H1 (cell line): ENCODE measurements around the gene KCNH1. TPM values are rescaled to one million over a fixed set of nuclear protein-coding genes. Genes with fewer than 3 reads are reported as not detected.

Experiments used
- CHD7 ChIP-seq: fragments of 300-600 bp; sonication (generic); IDR thresholded peaks from 2 replicates; pipeline ENCODE4 v1.7.1; 2012; ENCODE audit warnings: low read length, moderate library complexity, mild to moderate bottlenecking, inconsistent platforms; ENCODE audit not compliant: insufficient replicate concordance
- E2F6 ChIP-seq: IDR thresholded peaks from 2 replicates; pipeline ENCODE4 v1.6.1; 2012; ENCODE audit warnings: inconsistent platforms
- HDAC2 ChIP-seq, 2 experiments: fragments of 300-600 bp in 1 of 2; sonication (generic) in 1 of 2; IDR thresholded peaks; 2 replicates each; pipeline ENCODE4 v1.6.1; 2011 to 2012; ENCODE audit warnings: low read depth in 2 of 2, low read length in 2 of 2, mild to moderate bottlenecking in 2 of 2, moderate library complexity in 2 of 2, borderline replicate concordance in 1 of 2, inconsistent platforms in 1 of 2
- PHF8 ChIP-seq: fragments of 200-600 bp; sonication (generic); conservative IDR thresholded peaks from 2 replicates; pipeline ENCODE4 v1.7.1; 2012; ENCODE audit warnings: low read depth, mild to moderate bottlenecking, inconsistent platforms, low read length, moderate library complexity
- SP1 ChIP-seq: IDR thresholded peaks from 2 replicates; pipeline ENCODE4 v1.6.1; 2011; ENCODE audit warnings: low read depth, low read length
- polyA plus RNA-seq, 7 experiments: library from polyadenylated mRNA; depleted of rRNA in 3 of 7; stranded (reverse) in 5 of 7; unstranded in 2 of 7; fragments of >200 nt in 5 of 7; fragments of 200-250 nt in 2 of 7; gene quantifications; 1 replicate in 5 of 7; 2 replicates in 1 of 7; 4 replicates in 1 of 7; pipeline versions ENCODE4 v1.2.1 to v1.2.3, GENCODE V29; 2011 to 2013; ENCODE audit warnings: missing spikeins in 2 of 7, mixed read lengths in 2 of 7
- total RNA-seq: library from RNA; stranded (reverse); fragmentation: NEBNext Ultra II Directional; extraction: Animal tissue kit (Norgen Biotek cat#: 25700); gene quantifications from 2 replicates; pipeline ENCODE4 v1.2.1, GENCODE V29; 2021

The KCNH1 gene
- total and polyA plus RNA-seq, 2 of the 8 experiments (the other 6 are each of a cell fraction or from before 2014, with no cell fraction given) = 0.27 to 0.34 TPM

GRCh38 chr1:210681158-210681557 is 452.8 kb downstream of the KCNH1 start (continued):
- TF ChIP-seq CHD7 (no peak), HDAC2 (IDR thresholded peaks at IDR 0.05; ENCODE audit: borderline replicate concordance in 1 of 2, low read depth in 2 of 2, low read length in 2 of 2) (no peak), PHF8 (no peak), E2F6 (no peak), SP1 (no peak)
- TF ChIP-seq, all 59 proteins: peak for 0
